ENCODE data around the gene ZBTB46.

DNA sequence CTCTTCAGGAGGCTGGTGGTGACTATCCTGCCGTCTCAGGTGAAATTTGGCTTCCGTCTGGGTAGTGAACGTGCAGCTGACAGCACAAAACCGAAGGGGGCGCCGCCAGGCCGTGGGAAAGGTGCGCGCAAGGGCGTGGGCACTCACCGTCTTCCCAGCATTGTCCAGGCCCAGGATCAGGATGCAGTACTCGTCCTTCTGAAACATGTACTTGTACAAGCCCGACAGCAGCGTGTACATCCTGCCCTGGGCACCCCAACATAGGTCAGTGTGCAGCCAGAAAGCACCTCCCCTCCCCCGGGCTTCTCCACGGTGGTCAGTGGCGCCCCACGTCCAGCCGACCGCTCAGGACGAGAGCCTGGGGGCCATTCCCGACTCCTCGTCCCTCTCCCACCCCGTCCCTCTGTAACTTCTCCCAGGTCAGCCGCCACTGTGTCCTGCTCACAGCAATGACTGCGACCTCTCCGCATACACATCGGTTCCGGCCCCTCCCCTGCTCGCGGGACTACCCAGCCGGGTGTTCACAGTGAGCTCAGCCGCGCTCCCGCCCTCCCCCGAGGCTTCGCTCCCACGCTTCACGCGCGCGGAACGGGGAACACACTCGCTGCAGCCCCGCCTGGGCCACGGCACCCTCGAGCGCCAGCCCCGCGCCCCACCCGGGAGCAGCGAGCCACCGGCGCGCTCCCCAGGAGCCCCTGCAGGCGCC lies 124.1 kb downstream of the ZBTB46 start:
- TF ChIP-seq POLR2A (IDR thresholded peaks at IDR 0.05) (no peak), POLR2AphosphoS5 (IDR thresholded peaks at IDR 0.05) (no peak)
- TF ChIP-seq, protein P1, sequence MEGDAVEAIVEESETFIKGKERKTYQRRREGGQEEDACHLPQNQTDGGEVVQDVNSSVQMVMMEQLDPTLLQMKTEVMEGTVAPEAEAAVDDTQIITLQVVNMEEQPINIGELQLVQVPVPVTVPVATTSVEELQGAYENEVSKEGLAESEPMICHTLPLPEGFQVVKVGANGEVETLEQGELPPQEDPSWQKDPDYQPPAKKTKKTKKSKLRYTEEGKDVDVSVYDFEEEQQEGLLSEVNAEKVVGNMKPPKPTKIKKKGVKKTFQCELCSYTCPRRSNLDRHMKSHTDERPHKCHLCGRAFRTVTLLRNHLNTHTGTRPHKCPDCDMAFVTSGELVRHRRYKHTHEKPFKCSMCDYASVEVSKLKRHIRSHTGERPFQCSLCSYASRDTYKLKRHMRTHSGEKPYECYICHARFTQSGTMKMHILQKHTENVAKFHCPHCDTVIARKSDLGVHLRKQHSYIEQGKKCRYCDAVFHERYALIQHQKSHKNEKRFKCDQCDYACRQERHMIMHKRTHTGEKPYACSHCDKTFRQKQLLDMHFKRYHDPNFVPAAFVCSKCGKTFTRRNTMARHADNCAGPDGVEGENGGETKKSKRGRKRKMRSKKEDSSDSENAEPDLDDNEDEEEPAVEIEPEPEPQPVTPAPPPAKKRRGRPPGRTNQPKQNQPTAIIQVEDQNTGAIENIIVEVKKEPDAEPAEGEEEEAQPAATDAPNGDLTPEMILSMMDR (IDR thresholded peaks at IDR 0.05), result peak in 2 of 4 experiments; percentile 28 to 36

All from prostate gland (tissue), 2 donors.